Liver (tissue), 9 donors: ENCODE measurements around the gene EXD2. TPM values are rescaled to one million over a fixed set of nuclear protein-coding genes. Genes with fewer than 3 reads are reported as not detected.
"Not testable (repeated sequence)": the region's sequence is repeated elsewhere in the genome, so short reads cannot be mapped to it uniquely, and the experiment has no call there.

Experiments used
- DNase-seq: peaks from one replicate; pipeline ENCODE4 v3.0.0-alpha.2; 2017; ENCODE audit warnings: low spot score
- H3K27ac ChIP-seq, 2 donors: one replicate each; pipeline ENCODE4 v1.7.0; 2013; ENCODE audit warnings: inconsistent platforms in 2 of 2, low read length in 2 of 2, control low read depth in 1 of 2, low read depth in 1 of 2, mild to moderate bottlenecking in 1 of 2
- H3K27me3 ChIP-seq, 4 donors: one replicate each; pipeline versions ENCODE4 v1.6.1 to v1.7.0; 2013; ENCODE audit warnings: low read length in 3 of 4, inconsistent platforms in 1 of 4, mild to moderate bottlenecking in 1 of 4, moderate library complexity in 1 of 4; ENCODE audit not compliant: control insufficient read depth in 4 of 4, insufficient read depth in 4 of 4
- H3K36me3 ChIP-seq, 4 donors: one replicate each; pipeline versions ENCODE4 v1.6.1 to v1.7.0; 2013; ENCODE audit warnings: low read length in 3 of 4, mild to moderate bottlenecking in 3 of 4, low read depth in 1 of 4, moderate library complexity in 1 of 4; ENCODE audit not compliant: control insufficient read depth in 4 of 4, insufficient read depth in 3 of 4
- H3K4me1 ChIP-seq, 4 donors: one replicate each; pipeline versions ENCODE4 v1.6.1 to v1.7.0; 2013; ENCODE audit warnings: low read length in 3 of 4, mild to moderate bottlenecking in 3 of 4, moderate library complexity in 1 of 4; ENCODE audit not compliant: control insufficient read depth in 4 of 4, insufficient read depth in 4 of 4
- H3K4me3 ChIP-seq, 3 donors: one replicate each; pipeline versions ENCODE4 v1.6.1 to v1.7.0; 2013; ENCODE audit warnings: low read length in 3 of 3, control low read depth in 1 of 3, low read depth in 1 of 3, mild to moderate bottlenecking in 1 of 3
- H3K9ac ChIP-seq, 2 donors: one replicate each; pipeline ENCODE4 v1.7.0; 2013; ENCODE audit warnings: low read length in 2 of 2, mild to moderate bottlenecking in 2 of 2, moderate library complexity in 2 of 2, control low read depth in 1 of 2, low read depth in 1 of 2
- H3K9me3 ChIP-seq, 4 donors: one replicate each; pipeline versions ENCODE4 v1.6.1 to v1.7.0; 2013; ENCODE audit warnings: low read length in 3 of 4; ENCODE audit not compliant: control insufficient read depth in 4 of 4
- EGR1 ChIP-seq, 2 donors: IDR thresholded peaks; 2 replicates each; pipeline ENCODE4 v1.6.1; 2016 to 2018; ENCODE audit warnings: antibody characterized with exemption in 2 of 2, low read depth in 2 of 2
- FOXA1 ChIP-seq: IDR thresholded peaks from 2 replicates; pipeline ENCODE4 v1.6.1; 2016; ENCODE audit warnings: antibody characterized with exemption
- GABPA ChIP-seq, 2 donors: IDR thresholded peaks in 1 of 2; conservative IDR thresholded peaks in 1 of 2; 2 replicates each; pipeline ENCODE4 v1.6.1; 2016; ENCODE audit warnings: antibody characterized with exemption in 2 of 2, mild to moderate bottlenecking in 1 of 2, moderate library complexity in 1 of 2
- HNF4G ChIP-seq: IDR thresholded peaks from 2 replicates; pipeline ENCODE4 v1.6.1; 2016; ENCODE audit warnings: antibody characterized with exemption
- RAD21 ChIP-seq, 2 donors: IDR thresholded peaks; 2 replicates each; pipeline ENCODE4 v1.6.1; 2016; ENCODE audit warnings: antibody characterized with exemption in 2 of 2, mild to moderate bottlenecking in 2 of 2
- RXRA ChIP-seq, 2 donors: IDR thresholded peaks; 2 replicates each; pipeline ENCODE4 v1.6.1; 2017 to 2018; ENCODE audit warnings: antibody characterized with exemption in 2 of 2, mild to moderate bottlenecking in 1 of 2
- TAF1 ChIP-seq: conservative IDR thresholded peaks from 2 replicates; pipeline ENCODE4 v1.6.1; 2016; ENCODE audit warnings: antibody characterized with exemption, mild to moderate bottlenecking
- YY1 ChIP-seq: IDR thresholded peaks from 2 replicates; pipeline ENCODE4 v1.6.1; 2016; ENCODE audit warnings: antibody characterized with exemption, mild to moderate bottlenecking
- WGBS: extraction: QIAGEN DNeasy Blood & Tissue Kit; methylation state at CpG from one replicate; pipeline ENCODE4 v1.1.7; 2013; 5-methylcytosine and 5-hydroxymethylcytosine counted together
- polyA plus RNA-seq, 2 donors: library from polyadenylated mRNA; stranded (reverse) in 1 of 2; unstranded in 1 of 2; fragments of 200-250 nt in 1 of 2; fragments of >200 nt in 1 of 2; fragmentation: Nextera tagmentation in 1 of 2; extraction: Ambion mirVana in 1 of 2; gene quantifications; one replicate each; pipeline versions ENCODE4 v1.2.1 to v1.2.3, GENCODE V29; 2013 to 2015
- total RNA-seq, 2 donors: library from RNA; depleted of rRNA; stranded (reverse); fragments of >200 nt; gene quantifications; one replicate each; pipeline ENCODE4 v1.2.3, GENCODE V29; 2014
- TF ChIP-seq, protein P1 (sequence below): fragments of 150-350 bp; IDR thresholded peaks from 2 replicates; pipeline ENCODE4 v1.5.1; 2017; ENCODE audit warnings: improper control_type of control experiment, low read depth, low read length; ENCODE audit not compliant: missing input control
- TF ChIP-seq, protein P2 (sequence below): IDR thresholded peaks from 2 replicates; pipeline ENCODE4 v1.6.1; 2016; ENCODE audit warnings: antibody characterized with exemption
- TF ChIP-seq, protein P3 (sequence below): IDR thresholded peaks from 2 replicates; pipeline ENCODE4 v1.6.1; 2016; ENCODE audit warnings: antibody characterized with exemption, mild to moderate bottlenecking
- donor health status: healthy.
- donor health status: healthy.
- donor health status: healthy.
- donor health status: healthy.
- donor health status: healthy.

Gene EXD2
- total and polyA plus RNA-seq, 4 donors: 4.7 to 8.8 (median 5.0) TPM

DNA sequence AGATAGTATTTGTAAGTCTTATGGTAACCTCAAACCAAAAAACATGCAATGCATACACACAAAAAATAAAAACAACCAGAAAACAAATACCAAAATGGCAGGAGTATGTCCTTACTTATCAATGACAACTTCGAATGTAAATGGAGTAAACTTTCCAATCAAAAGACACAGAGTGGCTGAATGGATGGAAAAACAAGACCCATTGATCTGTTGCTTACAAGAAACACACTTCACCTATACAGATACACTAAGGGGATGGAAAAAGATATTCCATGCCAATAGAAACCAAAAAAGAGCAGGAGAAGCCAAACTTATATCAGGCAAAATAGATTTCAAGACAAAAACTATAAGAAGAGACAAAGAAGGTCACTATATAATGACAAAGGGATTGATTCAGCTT lies 29.7 kb upstream of the EXD2 start (continued):
- TF ChIP-seq, protein P1, sequence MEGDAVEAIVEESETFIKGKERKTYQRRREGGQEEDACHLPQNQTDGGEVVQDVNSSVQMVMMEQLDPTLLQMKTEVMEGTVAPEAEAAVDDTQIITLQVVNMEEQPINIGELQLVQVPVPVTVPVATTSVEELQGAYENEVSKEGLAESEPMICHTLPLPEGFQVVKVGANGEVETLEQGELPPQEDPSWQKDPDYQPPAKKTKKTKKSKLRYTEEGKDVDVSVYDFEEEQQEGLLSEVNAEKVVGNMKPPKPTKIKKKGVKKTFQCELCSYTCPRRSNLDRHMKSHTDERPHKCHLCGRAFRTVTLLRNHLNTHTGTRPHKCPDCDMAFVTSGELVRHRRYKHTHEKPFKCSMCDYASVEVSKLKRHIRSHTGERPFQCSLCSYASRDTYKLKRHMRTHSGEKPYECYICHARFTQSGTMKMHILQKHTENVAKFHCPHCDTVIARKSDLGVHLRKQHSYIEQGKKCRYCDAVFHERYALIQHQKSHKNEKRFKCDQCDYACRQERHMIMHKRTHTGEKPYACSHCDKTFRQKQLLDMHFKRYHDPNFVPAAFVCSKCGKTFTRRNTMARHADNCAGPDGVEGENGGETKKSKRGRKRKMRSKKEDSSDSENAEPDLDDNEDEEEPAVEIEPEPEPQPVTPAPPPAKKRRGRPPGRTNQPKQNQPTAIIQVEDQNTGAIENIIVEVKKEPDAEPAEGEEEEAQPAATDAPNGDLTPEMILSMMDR: no peak
- no peak for TF ChIP-seq FOXA1

DNA sequence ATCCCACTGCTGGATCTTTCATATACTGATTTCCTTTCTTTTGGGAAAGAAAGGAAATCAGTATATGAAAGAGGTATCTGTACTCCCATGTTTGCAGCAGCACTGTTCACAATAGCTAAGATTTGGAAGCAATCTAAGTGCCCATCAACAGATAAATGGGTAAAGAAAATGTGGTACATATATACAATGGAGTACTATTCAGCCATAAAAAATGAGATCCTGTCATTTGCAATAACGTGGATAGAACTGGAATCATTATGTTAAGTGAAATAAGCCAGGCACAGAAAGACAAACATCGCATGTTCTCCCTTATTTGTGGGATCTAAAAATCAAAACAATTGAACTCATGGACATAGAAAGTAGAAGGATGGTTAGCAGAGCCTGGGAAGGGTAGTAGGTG lies 25.5 kb upstream of the EXD2 start:
- not testable (repeated sequence) for H3K27me3 ChIP-seq, DNase-seq, H3K36me3 ChIP-seq, H3K4me1 ChIP-seq, H3K4me3 ChIP-seq, H3K27ac ChIP-seq, H3K9me3 ChIP-seq, H3K9ac ChIP-seq
- 85% methylated on average over 2 of the region's 2 CpGs for WGBS

DNA sequence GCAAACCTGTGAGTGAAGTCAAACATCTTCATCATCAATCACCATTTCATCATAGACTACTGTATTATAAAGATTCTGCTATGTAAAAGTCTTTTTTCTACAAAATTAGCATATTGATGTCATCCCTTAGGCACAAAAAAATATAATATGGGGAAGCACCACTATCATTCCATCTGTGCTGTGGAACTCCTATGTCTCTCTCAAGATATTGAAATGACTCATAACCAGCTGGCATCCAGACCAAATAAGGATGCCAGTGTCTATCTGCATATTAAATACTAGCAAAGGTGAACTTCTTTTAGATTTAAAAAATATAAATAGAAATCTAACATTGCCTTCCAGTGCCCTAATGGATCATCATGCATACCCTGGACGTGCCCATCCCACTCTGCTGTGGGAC lies 20.5 kb upstream of the EXD2 start:
- Histone ChIP-seq H3K27ac (no peak overlapping the region), H3K36me3 (no peaks in the 10 kb centered on the region), H3K27me3 (no peaks in the 10 kb centered on the region), H3K9me3 (no peaks in the 10 kb centered on the region), H3K4me1 (no peaks in the 10 kb centered on the region), H3K9ac (no peak overlapping the region), H3K4me3 (no peak overlapping the region)
- DNase-seq: no peak
- no peak for TF ChIP-seq RXRA (IDR thresholded peaks at IDR 0.05)
- no peak for TF ChIP-seq YY1
- TF ChIP-seq RAD21 (IDR thresholded peaks at IDR 0.05): no peak
- TF ChIP-seq HNF4G: no peak
- TF ChIP-seq, protein P2, sequence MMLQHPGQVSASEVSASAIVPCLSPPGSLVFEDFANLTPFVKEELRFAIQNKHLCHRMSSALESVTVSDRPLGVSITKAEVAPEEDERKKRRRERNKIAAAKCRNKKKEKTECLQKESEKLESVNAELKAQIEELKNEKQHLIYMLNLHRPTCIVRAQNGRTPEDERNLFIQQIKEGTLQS: no peak
- TF ChIP-seq TAF1: no peak
- 92% methylated on average over 1 of the region's 1 CpG for WGBS

DNA sequence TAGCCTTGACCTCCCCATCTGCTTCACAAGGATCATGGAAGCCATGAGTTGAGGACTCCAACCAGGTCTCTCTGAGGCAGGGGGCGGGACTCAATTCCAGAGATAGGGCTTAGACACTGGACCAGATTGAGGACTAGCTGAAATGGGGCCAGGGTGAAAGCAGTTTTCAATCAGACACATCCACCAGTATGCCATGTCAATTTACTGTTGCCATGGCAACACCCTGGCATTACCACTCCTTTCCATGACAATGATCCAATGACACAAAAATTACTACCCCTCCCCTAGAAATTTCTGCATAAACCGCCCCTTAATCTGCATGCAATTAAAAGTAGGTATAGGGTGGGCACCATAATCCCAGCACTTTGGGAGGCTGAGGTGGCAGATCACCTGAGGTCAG lies 19.7 kb upstream of the EXD2 start:
- H3K9ac ChIP-seq: no peak overlapping the region
- no peak for DNase-seq
- no peak overlapping the region for H3K27ac ChIP-seq
- TF ChIP-seq YY1 (no peak), GABPA (IDR thresholded peaks at IDR 0.05 in 1 of 2, conservative IDR thresholded peaks at IDR 0.05 in 1 of 2) (no peak), EGR1 (IDR thresholded peaks at IDR 0.05; ENCODE audit: low read depth in 2 of 2) (no peak)
- TF ChIP-seq, protein P3, sequence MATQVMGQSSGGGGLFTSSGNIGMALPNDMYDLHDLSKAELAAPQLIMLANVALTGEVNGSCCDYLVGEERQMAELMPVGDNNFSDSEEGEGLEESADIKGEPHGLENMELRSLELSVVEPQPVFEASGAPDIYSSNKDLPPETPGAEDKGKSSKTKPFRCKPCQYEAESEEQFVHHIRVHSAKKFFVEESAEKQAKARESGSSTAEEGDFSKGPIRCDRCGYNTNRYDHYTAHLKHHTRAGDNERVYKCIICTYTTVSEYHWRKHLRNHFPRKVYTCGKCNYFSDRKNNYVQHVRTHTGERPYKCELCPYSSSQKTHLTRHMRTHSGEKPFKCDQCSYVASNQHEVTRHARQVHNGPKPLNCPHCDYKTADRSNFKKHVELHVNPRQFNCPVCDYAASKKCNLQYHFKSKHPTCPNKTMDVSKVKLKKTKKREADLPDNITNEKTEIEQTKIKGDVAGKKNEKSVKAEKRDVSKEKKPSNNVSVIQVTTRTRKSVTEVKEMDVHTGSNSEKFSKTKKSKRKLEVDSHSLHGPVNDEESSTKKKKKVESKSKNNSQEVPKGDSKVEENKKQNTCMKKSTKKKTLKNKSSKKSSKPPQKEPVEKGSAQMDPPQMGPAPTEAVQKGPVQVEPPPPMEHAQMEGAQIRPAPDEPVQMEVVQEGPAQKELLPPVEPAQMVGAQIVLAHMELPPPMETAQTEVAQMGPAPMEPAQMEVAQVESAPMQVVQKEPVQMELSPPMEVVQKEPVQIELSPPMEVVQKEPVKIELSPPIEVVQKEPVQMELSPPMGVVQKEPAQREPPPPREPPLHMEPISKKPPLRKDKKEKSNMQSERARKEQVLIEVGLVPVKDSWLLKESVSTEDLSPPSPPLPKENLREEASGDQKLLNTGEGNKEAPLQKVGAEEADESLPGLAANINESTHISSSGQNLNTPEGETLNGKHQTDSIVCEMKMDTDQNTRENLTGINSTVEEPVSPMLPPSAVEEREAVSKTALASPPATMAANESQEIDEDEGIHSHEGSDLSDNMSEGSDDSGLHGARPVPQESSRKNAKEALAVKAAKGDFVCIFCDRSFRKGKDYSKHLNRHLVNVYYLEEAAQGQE: no peak
- H3K27me3 ChIP-seq: no peaks in the 10 kb centered on the region
- no peaks in the 10 kb centered on the region for H3K4me1 ChIP-seq
- no peaks in the 10 kb centered on the region for H3K36me3 ChIP-seq
- no peaks in the 10 kb centered on the region for H3K9me3 ChIP-seq
- no peak overlapping the region for H3K4me3 ChIP-seq
- WGBS: 92% methylated on average over 2 of the region's 2 CpGs
